Mammary epithelial cell (primary cell): Measurements from ENCODE around the gene PLA2R1.
"Not testable (repeated sequence)": the region's sequence is repeated elsewhere in the genome, so short reads cannot be mapped to it uniquely, and the experiment has no call there.

ENCODE experiments used
- EZH2 ChIP-seq: IDR thresholded peaks from 2 replicates; pipeline ENCODE4 v1.6.1; 2012; ENCODE audit warnings: low read length, inconsistent platforms, borderline replicate concordance
- TF ChIP-seq, protein P1 (sequence below), 2 donors: IDR thresholded peaks in 1 of 2; conservative IDR thresholded peaks in 1 of 2; 2 replicates each; pipeline ENCODE4 v1.5.1; 2011 to 2012; ENCODE audit warnings: inconsistent platforms in 2 of 2, low read length in 2 of 2, mild to moderate bottlenecking in 2 of 2, control low read depth in 1 of 2, low read depth in 1 of 2; ENCODE audit not compliant: insufficient read depth in 1 of 2; ENCODE audit errors: extremely low read depth in 1 of 2

DNA sequence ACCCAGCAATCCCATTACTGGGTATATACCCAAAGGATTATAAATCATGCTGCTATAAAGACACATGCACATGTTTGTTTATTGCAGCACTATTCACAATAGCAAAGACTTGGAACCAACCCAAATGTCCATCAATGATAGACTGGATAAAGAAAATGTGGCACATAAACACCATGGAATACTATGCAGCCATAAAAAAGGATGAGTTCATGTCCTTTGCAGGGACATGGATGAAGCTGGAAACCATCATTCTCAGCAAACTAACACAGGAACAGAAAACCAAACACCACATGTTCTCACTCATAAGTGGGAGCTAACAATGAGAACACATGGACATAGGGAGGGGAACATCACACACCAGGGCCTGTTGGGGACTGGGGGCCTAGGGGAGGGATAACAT, 99.9 kb downstream of the PLA2R1 start:
- TF ChIP-seq, protein P1, sequence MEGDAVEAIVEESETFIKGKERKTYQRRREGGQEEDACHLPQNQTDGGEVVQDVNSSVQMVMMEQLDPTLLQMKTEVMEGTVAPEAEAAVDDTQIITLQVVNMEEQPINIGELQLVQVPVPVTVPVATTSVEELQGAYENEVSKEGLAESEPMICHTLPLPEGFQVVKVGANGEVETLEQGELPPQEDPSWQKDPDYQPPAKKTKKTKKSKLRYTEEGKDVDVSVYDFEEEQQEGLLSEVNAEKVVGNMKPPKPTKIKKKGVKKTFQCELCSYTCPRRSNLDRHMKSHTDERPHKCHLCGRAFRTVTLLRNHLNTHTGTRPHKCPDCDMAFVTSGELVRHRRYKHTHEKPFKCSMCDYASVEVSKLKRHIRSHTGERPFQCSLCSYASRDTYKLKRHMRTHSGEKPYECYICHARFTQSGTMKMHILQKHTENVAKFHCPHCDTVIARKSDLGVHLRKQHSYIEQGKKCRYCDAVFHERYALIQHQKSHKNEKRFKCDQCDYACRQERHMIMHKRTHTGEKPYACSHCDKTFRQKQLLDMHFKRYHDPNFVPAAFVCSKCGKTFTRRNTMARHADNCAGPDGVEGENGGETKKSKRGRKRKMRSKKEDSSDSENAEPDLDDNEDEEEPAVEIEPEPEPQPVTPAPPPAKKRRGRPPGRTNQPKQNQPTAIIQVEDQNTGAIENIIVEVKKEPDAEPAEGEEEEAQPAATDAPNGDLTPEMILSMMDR (conservative IDR thresholded peaks at IDR 0.05 in 1 of 2, IDR thresholded peaks at IDR 0.05 in 1 of 2; ENCODE audit: extremely low read depth in 1 of 2, insufficient read depth in 1 of 2, low read depth in 1 of 2, low read length in 2 of 2), result not testable (repeated sequence)
- not testable (repeated sequence) for TF ChIP-seq EZH2
